NCI-H345 treated with DMSO at 0.1 percent for 48 hours (cell line): ENCODE results near the gene ESRRB.
A peak's percentile ranks its signal among the peaks of the same experiment; 100 is the strongest.

Source experiments
- DNase-seq: peaks from one replicate; lab custom pipeline; 2025; ENCODE audit not compliant: unreplicated experiment; lab: John Stamatoyannopoulos, UW

The ESRRB gene

GRCh38 chr14:76351941-76352340 is 24.0 kb upstream of the ESRRB start:
- no peak for DNase-seq

GRCh38 chr14:76352639-76353281 is 23.2 kb upstream of the ESRRB start:
- DNase-seq, result peak; percentile 31

DNA sequence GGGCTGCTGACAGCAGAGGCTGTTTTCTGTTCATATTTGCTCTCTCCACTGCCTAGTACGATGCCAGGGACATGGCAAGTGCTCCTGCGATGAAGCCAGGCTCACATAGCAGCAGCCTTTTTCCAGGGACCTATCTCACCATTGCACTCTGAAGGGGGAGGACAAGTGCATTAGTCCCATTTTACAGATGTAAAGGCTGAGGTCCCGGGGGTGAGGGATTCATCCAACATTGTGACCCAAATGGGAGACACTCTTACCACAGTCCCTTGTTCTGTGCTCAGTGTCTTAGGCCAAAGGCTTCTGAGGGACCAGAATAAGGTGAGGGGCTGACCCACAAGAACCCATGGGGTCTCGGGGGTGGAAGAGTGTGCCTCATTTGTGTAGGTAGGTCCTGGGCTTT is 21.6 kb upstream of the ESRRB start:
- DNase-seq, result no peak

- no peak for DNase-seq
Observed at GRCh38 chr14:76355771-76356170, 20.2 kb upstream of the ESRRB start.

DNA sequence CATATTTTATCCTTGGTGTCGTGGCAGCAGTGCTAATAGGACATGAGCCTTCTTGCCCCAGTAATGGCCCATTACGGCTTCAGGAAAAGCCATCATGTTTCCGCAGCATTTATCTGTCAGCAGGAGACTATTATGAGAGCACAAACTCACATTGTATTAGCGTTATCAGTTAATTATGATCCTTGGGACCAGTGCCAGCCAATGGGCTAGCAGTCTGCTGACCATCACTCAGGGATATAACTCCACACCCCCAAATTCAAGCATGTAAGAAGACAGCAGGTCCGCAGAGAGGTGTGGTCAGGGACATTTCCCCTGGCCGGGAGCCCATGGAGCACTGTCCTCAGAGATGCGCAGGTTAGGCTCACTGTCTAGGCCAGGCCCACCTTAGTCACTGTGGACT is 4.9 kb upstream of the ESRRB start:
- no peak for DNase-seq

GRCh38 chr14:76373456-76373855 is 2.5 kb upstream of the ESRRB start:
- DNase-seq, result no peak

- DNase-seq, result no peak
Observed at GRCh38 chr14:76375484-76375883, 453 bp upstream of the ESRRB start.

DNA sequence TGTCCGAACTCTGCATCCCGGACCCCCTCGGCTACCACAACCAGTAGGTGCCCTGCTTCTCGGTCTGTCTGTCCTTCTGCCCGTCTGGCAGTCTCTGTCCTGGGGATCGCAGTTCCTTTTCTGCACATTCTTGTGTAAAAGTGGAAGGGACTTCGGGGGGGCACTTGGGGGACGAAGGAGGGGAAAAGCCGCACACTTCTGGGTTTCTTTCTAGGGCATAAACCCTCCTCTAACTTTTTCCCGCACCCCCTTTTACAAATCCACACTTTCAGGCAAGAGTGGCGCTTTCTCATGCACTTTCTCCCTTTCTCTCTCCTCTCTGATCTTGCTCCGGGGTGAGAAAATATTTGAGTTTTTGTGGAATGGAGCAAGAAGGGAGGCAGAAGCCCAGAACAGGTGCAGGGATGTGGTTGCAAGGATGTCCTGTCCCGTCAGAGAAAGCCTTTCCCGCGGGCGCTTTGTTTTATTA is 506 bp downstream of the ESRRB start:
- DNase-seq, result no peak

DNA sequence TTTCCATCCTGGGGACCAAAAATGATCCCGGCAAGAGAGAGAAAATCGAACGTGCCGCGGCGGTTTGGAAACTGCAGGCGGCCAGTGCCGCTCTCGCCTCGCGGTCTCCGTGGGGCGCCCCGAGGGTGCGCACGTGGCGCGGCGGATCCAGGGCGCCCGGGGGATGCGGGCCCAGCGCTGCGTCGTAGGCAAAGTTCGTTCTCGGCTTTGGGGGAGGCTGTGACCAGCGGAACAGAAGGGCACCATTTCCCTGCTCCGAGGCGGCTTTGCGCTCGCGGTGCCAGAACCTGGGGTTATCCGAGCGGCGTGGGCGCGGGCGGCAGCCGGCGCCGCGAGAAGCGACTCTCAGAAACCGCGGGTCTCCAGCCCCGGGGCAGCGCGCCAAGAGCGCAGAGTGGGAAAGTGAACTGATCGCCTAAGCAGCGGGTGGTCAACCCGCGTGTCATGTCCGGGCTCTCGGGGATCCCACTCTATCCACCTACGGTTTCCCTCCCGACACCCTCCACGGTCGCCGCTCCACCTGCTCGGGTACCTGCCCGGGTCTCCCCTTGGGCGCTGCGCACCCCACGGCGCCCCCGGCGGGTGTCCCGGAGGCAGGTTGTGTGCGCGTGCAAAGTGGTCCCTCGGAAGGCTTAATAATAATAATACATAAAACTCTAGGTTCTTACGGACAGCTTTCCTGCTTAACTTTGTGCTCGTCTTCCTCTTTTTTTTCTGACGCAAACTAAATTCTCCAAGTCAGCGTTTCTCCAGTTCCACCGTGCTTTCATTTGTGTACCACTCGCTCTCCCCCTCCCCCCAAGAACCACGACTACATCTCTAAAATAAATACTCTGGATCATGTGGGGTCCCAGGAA is 1.2 kb downstream of the ESRRB start:
- no peak for DNase-seq

DNA sequence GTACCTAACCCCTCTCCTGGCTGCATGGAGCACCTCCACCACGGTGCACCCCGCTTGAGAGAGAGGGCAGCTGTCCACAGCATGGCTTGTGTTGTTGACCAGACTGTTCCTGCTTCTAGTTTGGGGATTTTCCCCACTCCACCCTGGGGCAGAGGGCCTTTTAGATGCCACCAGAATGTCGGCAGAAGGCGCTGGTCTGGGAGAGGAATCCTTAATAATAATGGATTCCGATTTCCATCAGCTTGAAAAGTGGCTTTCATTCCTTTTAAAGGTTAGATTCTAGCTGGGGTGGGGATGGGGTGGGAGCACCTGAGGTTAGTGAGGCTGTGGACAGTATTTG is 1.8 kb downstream of the ESRRB start:
- DNase-seq, result no peak

DNA sequence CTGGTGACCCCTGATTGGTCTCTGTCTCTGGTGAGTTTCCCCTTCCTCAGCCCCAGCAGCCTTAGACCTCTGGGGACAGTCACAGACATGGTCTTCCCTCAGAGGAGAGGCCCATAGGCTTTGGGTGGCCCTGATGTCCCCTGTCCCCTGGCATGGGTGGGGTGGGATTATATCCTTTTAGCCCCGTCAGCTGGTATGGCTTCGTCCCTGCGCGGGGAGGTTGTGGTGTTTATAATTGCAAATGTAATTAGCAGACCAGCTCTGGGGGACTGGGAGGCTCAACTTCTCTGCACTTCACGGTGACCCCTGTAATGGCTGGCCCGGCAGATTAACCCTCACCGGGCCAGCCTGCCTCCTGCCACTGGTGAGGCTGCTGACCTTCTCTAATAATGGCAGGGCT is 5.1 kb downstream of the ESRRB start:
- no peak for DNase-seq

GRCh38 chr14:76381817-76382494 is 6.0 kb downstream of the ESRRB start:
- DNase-seq, result no peak

DNA sequence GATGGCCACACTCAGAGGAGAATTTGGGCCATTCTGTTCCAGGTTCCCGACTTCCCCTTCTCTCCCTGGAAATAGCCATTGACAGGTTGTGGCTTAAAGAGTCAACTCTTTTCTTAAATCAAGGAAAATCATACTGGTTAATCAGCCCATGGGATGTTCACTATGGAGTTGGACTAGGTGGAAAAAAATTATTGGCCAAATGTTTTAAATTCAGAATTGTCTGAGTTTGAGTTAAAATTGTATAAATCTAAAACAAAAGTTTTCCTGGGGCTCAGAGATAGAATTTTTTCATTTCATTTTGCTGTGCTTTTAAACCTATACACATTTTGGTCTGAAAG is 6.5 kb downstream of the ESRRB start:
- DNase-seq, result no peak

GRCh38 chr14:76385435-76385834 is 9.5 kb downstream of the ESRRB start:
- DNase-seq, result no peak

- peak; percentile 17 for DNase-seq
Observed at GRCh38 chr14:76386944-76387782, 11.2 kb downstream of the ESRRB start.

DNA sequence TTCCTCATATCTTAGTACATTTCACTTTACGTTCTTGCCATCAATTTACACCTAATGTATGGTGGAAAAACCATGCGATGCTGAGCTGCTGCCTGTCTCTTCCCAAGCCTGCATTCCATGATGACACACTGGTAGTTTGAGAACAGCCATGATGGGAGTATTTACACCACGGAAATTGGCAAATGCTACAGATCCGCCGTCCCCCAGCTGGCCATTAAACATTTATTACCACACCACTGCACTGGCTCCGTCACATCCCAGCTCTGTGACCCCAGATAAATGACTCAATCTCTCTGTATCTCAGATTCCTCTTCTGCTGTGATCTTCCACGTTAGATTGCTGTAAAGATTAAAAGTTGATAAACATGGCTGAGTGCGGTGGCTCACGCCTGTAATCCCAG is 13.9 kb downstream of the ESRRB start:
- DNase-seq, result no peak

DNA sequence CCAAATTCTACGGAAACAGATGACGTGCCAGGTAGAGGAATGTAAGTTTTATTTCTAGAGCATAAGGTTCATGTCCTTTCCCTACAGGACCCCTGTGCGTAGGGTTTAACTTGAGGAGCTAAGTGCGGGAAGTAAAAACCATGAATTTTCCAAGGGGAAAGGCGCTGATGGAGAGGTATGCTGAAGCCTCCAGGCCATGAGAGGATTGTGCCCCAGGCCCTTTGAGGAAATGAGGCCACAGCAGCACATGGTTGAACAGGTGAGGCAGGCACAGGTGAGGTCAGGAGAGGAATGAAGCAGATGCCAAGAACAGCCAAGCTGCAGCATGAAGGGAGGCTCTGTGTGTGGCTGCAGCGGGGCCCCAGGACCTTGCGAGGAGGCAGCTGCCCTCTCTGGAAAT is 14.7 kb downstream of the ESRRB start:
- DNase-seq, result no peak

GRCh38 chr14:76391981-76392690 is 16.2 kb downstream of the ESRRB start:
- no peak for DNase-seq

DNA sequence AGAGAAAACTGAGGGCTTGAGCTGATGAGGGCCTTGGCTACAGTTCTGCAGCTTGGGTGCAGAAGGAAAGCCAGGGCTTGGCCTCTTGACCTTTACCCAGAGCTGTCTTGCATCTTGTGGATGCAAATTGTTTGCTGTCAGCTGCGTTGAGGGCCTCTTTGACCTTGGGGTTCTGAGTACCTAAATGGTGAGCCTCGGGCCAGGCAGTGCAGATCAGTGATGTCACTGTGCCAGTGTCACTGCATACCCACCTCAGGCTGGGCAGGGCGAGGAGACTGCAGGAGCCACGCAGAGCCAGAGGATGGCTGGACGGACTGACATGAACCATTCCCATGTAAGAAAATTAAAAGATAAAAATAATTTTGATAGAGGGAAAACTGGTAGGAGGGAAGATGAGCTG is 18.6 kb downstream of the ESRRB start:
- no peak for DNase-seq

GRCh38 chr14:76395161-76395560 is 19.2 kb downstream of the ESRRB start:
- no peak for DNase-seq

DNA sequence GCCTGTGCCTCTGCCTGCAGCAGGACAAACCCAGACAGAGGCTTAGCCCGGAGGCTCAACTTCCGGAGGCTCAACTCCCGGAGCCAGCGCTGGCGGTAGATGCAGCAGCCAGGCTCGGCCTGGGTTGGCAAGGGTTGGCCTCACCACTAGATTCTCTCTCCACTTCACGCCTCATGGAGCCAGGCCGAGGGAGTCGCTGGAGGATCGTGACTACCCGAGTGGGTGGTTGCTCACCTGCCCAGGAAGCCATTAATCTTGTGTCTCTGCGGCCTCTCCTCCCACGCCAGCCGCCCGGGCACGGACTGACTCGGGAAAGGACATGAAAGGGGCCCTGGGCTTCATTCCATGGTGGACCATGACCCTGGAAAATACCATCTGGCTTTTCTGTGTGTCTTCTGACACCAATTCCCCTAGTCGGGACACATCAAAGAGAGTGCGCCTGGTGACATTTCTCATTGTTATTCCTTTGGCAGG is 20.8 kb downstream of the ESRRB start:
- DNase-seq, result no peak
